Measurements from ENCODE around the gene OR56B4. TPM values are rescaled to one million over a fixed set of nuclear protein-coding genes. Genes with fewer than 3 reads are reported as not detected.
A peak's percentile ranks its signal among the peaks of the same experiment; 100 is the strongest.
"Not testable (repeated sequence)": the region's sequence is repeated elsewhere in the genome, so short reads cannot be mapped to it uniquely, and the experiment has no call there.

Gene OR56B4
- total RNA-seq, 1 experiment from 2014 or later: not detected

DNA sequence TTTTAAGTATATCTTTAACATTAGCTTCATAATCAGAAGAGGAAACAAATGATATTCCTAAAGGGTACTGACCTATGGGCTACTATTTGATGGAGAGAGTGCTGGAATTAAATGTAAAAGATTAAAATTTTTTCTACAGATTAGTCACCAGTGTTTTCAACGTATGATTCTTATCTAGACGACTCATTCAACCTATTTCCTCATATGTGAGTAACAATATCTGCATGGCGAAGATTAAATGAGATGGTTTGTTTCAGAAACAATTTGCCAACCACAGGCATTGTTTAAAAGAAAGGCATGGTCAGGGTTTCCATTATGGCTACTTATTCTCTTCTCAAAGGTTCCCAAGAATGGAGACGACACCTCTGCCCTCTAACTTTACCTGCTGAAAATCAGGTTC, 20.4 kb downstream of the OR56B4 start:
- H3K79me2 ChIP-seq (ENCODE audit: low read length): no peaks in the 10 kb centered on the region
- no peaks in the 10 kb centered on the region for H3K27me3 ChIP-seq (ENCODE audit: low read length)
- H4K20me1 ChIP-seq (ENCODE audit: insufficient read depth, low read depth, low read length): no peaks in the 10 kb centered on the region
- H3K27ac ChIP-seq (ENCODE audit: low read length): no peak overlapping the region
- no peak overlapping the region for H3K9ac ChIP-seq (ENCODE audit: low read length)
- no peak overlapping the region for H2AFZ ChIP-seq (ENCODE audit: low read length)
- no peaks in the 10 kb centered on the region for H3K9me2 ChIP-seq (replicated peaks; ENCODE audit: insufficient read depth, low read length)
- H3K9me3 ChIP-seq (ENCODE audit: low read length): no peaks in the 10 kb centered on the region
- H3K4me3 ChIP-seq (ENCODE audit: low read length): no peak overlapping the region
- no peaks in the 10 kb centered on the region for H3K36me3 ChIP-seq (ENCODE audit: insufficient read depth, low read length)
- H3K4me2 ChIP-seq (ENCODE audit: low read depth, low read length, poor library complexity, severe bottlenecking): no peak overlapping the region
- no peak for DNase-seq
- H3K4me1 ChIP-seq (ENCODE audit: low read length): no peaks in the 10 kb centered on the region

DNA sequence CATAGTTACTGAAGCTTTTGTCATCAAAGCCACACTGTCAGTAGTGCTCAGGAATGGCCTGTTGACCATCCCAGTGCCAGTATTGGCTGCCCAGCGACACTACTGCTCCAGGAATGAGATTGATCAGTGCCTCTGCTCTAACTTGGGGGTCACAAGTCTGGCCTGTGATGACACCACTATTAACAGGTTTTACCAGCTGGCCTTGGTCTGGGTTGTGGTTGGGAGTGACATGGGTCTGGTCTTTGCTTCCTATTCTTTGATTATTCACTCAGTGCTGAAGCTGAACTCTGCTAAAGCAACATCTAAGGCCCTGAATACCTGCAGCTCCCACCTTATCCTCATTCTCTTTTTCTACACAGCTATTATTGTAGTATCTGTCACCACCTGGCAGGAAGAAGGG, 21.5 kb downstream of the OR56B4 start:
- H3K4me2 ChIP-seq (ENCODE audit: low read depth, low read length, poor library complexity, severe bottlenecking): no peak overlapping the region

DNA sequence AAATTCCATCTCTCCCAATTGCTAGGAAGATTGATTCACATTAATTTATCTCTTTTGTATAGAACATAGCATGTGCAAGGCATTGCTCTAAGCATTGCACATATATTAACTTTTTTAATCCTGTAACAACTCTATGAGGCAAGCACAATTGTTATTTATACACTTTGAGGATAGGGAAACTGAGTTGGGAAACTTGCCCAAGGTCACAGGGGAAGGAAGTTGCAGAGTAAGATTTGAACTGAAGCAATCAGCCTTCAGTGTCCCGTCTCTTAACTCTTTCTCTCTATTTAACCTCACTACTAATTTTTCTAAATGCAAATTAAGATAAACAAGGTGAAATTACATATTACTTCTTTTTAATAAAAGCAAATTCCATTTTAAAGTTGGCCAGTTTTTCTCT, 22.2 kb downstream of the OR56B4 start:
- H3K9ac ChIP-seq (ENCODE audit: low read length): no peak overlapping the region
- H3K36me3 ChIP-seq (ENCODE audit: insufficient read depth, low read length): no peaks in the 10 kb centered on the region
- H3K4me3 ChIP-seq (ENCODE audit: low read length): no peak overlapping the region
- no peaks in the 10 kb centered on the region for H3K9me2 ChIP-seq (replicated peaks; ENCODE audit: insufficient read depth, low read length)
- H3K27me3 ChIP-seq (ENCODE audit: low read length): no peaks in the 10 kb centered on the region
- no peak overlapping the region for H3K4me2 ChIP-seq (ENCODE audit: low read depth, low read length, poor library complexity, severe bottlenecking)
- no peaks in the 10 kb centered on the region for H3K79me2 ChIP-seq (ENCODE audit: low read length)
- H3K27ac ChIP-seq (ENCODE audit: low read length): no peak overlapping the region
- H3K4me1 ChIP-seq (ENCODE audit: low read length): no peaks in the 10 kb centered on the region
- no peak overlapping the region for H2AFZ ChIP-seq (ENCODE audit: low read length)
- H4K20me1 ChIP-seq (ENCODE audit: insufficient read depth, low read depth, low read length): no peaks in the 10 kb centered on the region
- no peaks in the 10 kb centered on the region for H3K9me3 ChIP-seq (ENCODE audit: low read length)
- no peak for DNase-seq

More for the DNA sequence above, 21.5 kb downstream of the OR56B4 start:
- Histone ChIP-seq H3K4me3 (ENCODE audit: low read length) (no peak overlapping the region), H3K9me2 (replicated peaks; ENCODE audit: insufficient read depth, low read length) (no peaks in the 10 kb centered on the region), H4K20me1 (ENCODE audit: insufficient read depth, low read depth, low read length) (no peaks in the 10 kb centered on the region), H3K27ac (ENCODE audit: low read length) (no peak overlapping the region), H3K9me3 (ENCODE audit: low read length) (no peaks in the 10 kb centered on the region), H2AFZ (ENCODE audit: low read length) (no peak overlapping the region), H3K9ac (ENCODE audit: low read length) (no peak overlapping the region), H3K36me3 (ENCODE audit: insufficient read depth, low read length) (no peaks in the 10 kb centered on the region), H3K4me1 (ENCODE audit: low read length) (no peaks in the 10 kb centered on the region), H3K79me2 (ENCODE audit: low read length) (no peaks in the 10 kb centered on the region), H3K27me3 (ENCODE audit: low read length) (no peaks in the 10 kb centered on the region)
- DNase-seq: no peak

DNA sequence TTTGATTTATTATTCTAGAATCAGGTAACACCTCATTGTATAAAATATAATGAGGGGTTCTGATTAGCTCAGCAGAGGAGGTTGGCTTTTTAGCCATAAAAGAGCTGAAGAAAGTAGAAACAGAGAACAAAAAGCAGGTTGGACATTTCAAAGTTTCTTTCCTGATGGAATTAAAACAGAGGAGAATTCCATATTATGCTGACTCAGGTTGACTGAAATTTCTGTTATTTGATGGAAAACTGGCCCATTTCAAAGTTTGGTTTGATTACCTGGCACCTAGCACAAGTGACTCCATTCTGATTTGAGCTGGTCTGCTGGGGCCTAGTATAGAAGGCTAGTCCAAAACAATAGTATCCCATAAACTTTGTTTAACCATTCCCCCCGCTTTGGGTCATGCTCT, 24.9 kb downstream of the OR56B4 start:
- Histone ChIP-seq H3K27ac (ENCODE audit: low read length) (no peak overlapping the region), H3K9me3 (ENCODE audit: low read length) (no peaks in the 10 kb centered on the region), H3K36me3 (ENCODE audit: insufficient read depth, low read length) (no peaks in the 10 kb centered on the region), H3K79me2 (ENCODE audit: low read length) (no peaks in the 10 kb centered on the region), H3K9ac (ENCODE audit: low read length) (no peak overlapping the region), H3K9me2 (replicated peaks; ENCODE audit: insufficient read depth, low read length) (no peaks in the 10 kb centered on the region), H3K4me3 (ENCODE audit: low read length) (no peak overlapping the region), H4K20me1 (ENCODE audit: insufficient read depth, low read depth, low read length) (no peaks in the 10 kb centered on the region), H3K4me2 (ENCODE audit: low read depth, low read length, poor library complexity, severe bottlenecking) (no peak overlapping the region), H3K4me1 (ENCODE audit: low read length) (no peaks in the 10 kb centered on the region), H2AFZ (ENCODE audit: low read length) (no peak overlapping the region), H3K27me3 (ENCODE audit: low read length) (no peaks in the 10 kb centered on the region)
- no peak for DNase-seq

DNA sequence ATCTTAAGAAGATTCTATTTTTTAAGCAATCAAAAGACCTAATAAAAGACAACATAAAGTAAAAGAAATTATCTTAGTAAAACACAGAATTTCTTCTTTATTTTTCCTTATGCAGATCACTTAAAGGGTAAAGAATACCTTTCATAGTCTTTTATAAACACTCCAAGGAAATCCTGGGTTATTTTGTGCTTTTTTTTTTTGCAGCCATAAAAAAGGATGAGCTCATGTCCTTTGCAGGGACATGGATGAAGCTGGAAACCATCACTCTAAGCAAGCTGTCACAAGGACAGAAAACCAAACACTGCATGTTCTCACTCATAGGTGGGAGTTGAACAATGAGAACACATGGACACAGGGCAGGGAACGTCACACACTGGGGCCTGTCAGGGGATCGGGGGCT, 28.5 kb downstream of the OR56B4 start:
- H3K9me2 ChIP-seq (replicated peaks; ENCODE audit: insufficient read depth, low read length); H4K20me1 ChIP-seq (ENCODE audit: insufficient read depth, low read depth, low read length); H3K36me3 ChIP-seq (ENCODE audit: insufficient read depth, low read length); H2AFZ ChIP-seq (ENCODE audit: low read length); H3K79me2 ChIP-seq (ENCODE audit: low read length); H3K27ac ChIP-seq (ENCODE audit: low read length); H3K4me2 ChIP-seq (ENCODE audit: low read depth, low read length, poor library complexity, severe bottlenecking); H3K27me3 ChIP-seq (ENCODE audit: low read length); H3K4me3 ChIP-seq (ENCODE audit: low read length); H3K4me1 ChIP-seq (ENCODE audit: low read length); H3K9me3 ChIP-seq (ENCODE audit: low read length); DNase-seq; H3K9ac ChIP-seq (ENCODE audit: low read length): not testable (repeated sequence)

DNA sequence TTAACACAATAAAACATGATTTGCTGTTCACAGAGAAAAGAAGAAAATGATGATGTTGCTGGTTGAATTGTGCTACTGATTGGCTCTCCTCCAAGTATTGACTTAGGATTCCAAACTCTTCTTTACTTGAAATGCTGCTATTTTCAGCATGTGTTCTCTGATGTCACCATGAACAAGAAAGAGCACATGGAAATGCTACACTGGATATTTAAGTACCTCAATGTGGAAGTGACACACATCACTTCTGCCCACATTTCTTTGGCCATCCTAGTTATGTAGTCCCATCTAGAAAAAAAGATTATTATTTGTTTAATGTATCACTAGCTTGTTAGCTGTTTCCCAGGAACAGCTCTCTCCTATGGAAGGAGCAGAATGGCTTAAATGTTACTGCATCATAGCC, 35.5 kb downstream of the OR56B4 start:
- Histone ChIP-seq H3K27me3 (ENCODE audit: low read length) (no peaks in the 10 kb centered on the region), H3K79me2 (ENCODE audit: low read length) (no peaks in the 10 kb centered on the region), H3K4me1 (ENCODE audit: low read length) (no peaks in the 10 kb centered on the region), H3K4me3 (ENCODE audit: low read length) (no peak overlapping the region), H3K9me3 (ENCODE audit: low read length) (no peaks in the 10 kb centered on the region), H2AFZ (ENCODE audit: low read length) (no peak overlapping the region), H3K4me2 (ENCODE audit: low read depth, low read length, poor library complexity, severe bottlenecking) (no peak overlapping the region), H3K36me3 (ENCODE audit: insufficient read depth, low read length) (no peaks in the 10 kb centered on the region), H3K9me2 (replicated peaks; ENCODE audit: insufficient read depth, low read length) (no peaks in the 10 kb centered on the region), H3K9ac (ENCODE audit: low read length) (no peak overlapping the region), H3K27ac (ENCODE audit: low read length) (no peak overlapping the region), H4K20me1 (ENCODE audit: insufficient read depth, low read depth, low read length) (no peaks in the 10 kb centered on the region)
- no peak for DNase-seq

DNA sequence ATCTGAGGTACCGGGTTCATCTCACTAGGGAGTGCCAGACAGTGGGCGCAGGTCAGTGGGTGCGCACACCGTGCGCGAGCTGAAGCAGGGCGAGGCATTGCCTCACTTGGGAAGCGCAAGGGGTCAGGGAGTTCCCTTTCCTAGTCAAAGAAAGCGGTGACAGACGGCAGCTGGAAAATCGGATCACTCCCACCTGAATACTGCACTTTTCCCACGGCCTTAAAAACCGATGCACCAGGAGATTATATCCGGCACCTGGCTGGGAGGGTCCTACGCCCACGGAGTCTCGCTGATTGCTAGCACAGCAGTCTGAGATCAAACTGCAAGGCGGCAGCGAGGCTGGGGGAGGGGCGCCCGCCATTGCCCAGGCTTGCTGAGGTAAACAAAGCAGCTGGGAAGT, 36.3 kb downstream of the OR56B4 start:
- H3K9me3 ChIP-seq (ENCODE audit: low read length); H2AFZ ChIP-seq (ENCODE audit: low read length); H3K9me2 ChIP-seq (replicated peaks; ENCODE audit: insufficient read depth, low read length); H3K79me2 ChIP-seq (ENCODE audit: low read length); H3K4me2 ChIP-seq (ENCODE audit: low read depth, low read length, poor library complexity, severe bottlenecking); H3K4me3 ChIP-seq (ENCODE audit: low read length); H3K9ac ChIP-seq (ENCODE audit: low read length); DNase-seq; H3K4me1 ChIP-seq (ENCODE audit: low read length); H3K27ac ChIP-seq (ENCODE audit: low read length); H3K36me3 ChIP-seq (ENCODE audit: insufficient read depth, low read length); H3K27me3 ChIP-seq (ENCODE audit: low read length); H4K20me1 ChIP-seq (ENCODE audit: insufficient read depth, low read depth, low read length): not testable (repeated sequence)

DNA sequence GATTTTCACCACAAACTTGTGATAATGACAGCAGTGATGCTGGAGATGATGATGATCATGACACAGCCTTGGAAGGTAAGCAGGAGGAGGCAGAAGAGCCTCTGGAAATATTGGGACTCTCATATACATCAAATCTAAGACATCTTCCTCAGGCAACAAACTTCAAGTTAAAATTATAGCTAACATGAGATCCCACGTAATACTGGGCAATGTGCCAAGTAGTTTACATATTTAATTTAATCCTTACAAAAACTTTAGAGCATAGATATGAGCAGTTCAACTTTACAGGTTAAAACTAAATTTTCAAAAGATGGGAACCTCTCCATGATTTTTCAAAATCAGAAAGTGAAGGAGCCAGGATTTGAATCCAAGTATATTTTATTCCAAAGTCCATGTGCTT, 43.6 kb downstream of the OR56B4 start:
- Histone ChIP-seq H4K20me1 (ENCODE audit: insufficient read depth, low read depth, low read length) (no peaks in the 10 kb centered on the region), H3K9me2 (replicated peaks; ENCODE audit: insufficient read depth, low read length) (no peaks in the 10 kb centered on the region), H3K9ac (ENCODE audit: low read length) (no peak overlapping the region), H3K79me2 (ENCODE audit: low read length) (no peaks in the 10 kb centered on the region), H2AFZ (ENCODE audit: low read length) (no peak overlapping the region), H3K27ac (ENCODE audit: low read length) (no peak overlapping the region), H3K27me3 (ENCODE audit: low read length) (no peaks in the 10 kb centered on the region), H3K9me3 (ENCODE audit: low read length) (no peaks in the 10 kb centered on the region), H3K36me3 (ENCODE audit: insufficient read depth, low read length) (no peaks in the 10 kb centered on the region), H3K4me1 (ENCODE audit: low read length) (no peaks in the 10 kb centered on the region), H3K4me2 (ENCODE audit: low read depth, low read length, poor library complexity, severe bottlenecking) (no peak overlapping the region), H3K4me3 (ENCODE audit: low read length) (no peak overlapping the region)
- peak; percentile 46 for DNase-seq

DNA sequence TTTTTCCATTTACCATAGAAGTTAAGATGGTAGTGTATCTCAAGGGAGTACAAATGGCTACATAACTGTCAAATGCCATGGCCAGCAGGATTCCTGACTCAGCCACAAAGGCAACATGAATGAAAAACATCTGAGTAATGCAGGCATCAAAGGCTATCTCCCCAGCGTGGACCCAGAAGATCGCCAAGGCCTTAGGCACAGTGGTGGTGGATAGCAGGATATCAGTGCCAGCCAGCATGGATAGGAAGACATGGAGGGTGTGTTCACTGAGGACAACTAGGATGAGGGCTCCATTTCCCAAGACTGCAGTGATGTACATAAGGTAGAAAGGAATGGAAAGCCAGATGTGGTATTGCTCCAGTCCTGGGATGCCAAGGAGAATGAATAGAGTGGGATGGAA, 44.6 kb downstream of the OR56B4 start:
- Histone ChIP-seq H3K4me1 (ENCODE audit: low read length) (no peaks in the 10 kb centered on the region), H3K4me2 (ENCODE audit: low read depth, low read length, poor library complexity, severe bottlenecking) (no peak overlapping the region), H3K27ac (ENCODE audit: low read length) (no peak overlapping the region), H3K9ac (ENCODE audit: low read length) (no peak overlapping the region), H3K9me2 (replicated peaks; ENCODE audit: insufficient read depth, low read length) (no peaks in the 10 kb centered on the region), H3K27me3 (ENCODE audit: low read length) (no peaks in the 10 kb centered on the region), H3K79me2 (ENCODE audit: low read length) (no peaks in the 10 kb centered on the region), H2AFZ (ENCODE audit: low read length) (no peak overlapping the region), H3K9me3 (ENCODE audit: low read length) (no peaks in the 10 kb centered on the region), H3K4me3 (ENCODE audit: low read length) (no peak overlapping the region), H3K36me3 (ENCODE audit: insufficient read depth, low read length) (no peaks in the 10 kb centered on the region), H4K20me1 (ENCODE audit: insufficient read depth, low read depth, low read length) (no peaks in the 10 kb centered on the region)
- DNase-seq: no peak

All from Karpas-422 (cell line).